GM13976 (cell line): Measurements from ENCODE around the gene EMC8.

Source experiments
- DNase-seq: peaks from one replicate; pipeline ENCODE4 v3.0.0; 2012; ENCODE audit warnings: low spot score
- CTCF ChIP-seq: IDR thresholded peaks from 2 replicates; pipeline ENCODE4 v1.5.1; 2012; ENCODE audit warnings: borderline replicate concordance, mild to moderate bottlenecking; ENCODE audit not compliant: insufficient read depth; ENCODE audit errors: extremely low read depth, missing control alignments, control extremely low read depth
- in situ Hi-C: fragments of 300-500 bp; cut with MboI; formaldehyde crosslinking; loops from one replicate; pipeline ENCODE4 v1.12.0; 2022; ENCODE audit warnings: low sequenced_read_pairs, mixed read lengths, inconsistent platforms; ENCODE audit not compliant: unreplicated experiment

EMC8 gene

GRCh38 chr16:85781695-85782370, 17.5 kb downstream of the EMC8 start:
- no peak for DNase-seq
- TF ChIP-seq CTCF = no peak
- in situ Hi-C loops = no loop called here

GRCh38 chr16:85781156-85781555, 18.2 kb downstream of the EMC8 start:
- TF ChIP-seq CTCF = no peak
- in situ Hi-C loops = no loop called here

GRCh38 chr16:85780281-85780680, 19.1 kb downstream of the EMC8 start:
- in situ Hi-C loops = no loop called here
- no peak for TF ChIP-seq CTCF

More at GRCh38 chr16:85781156-85781555, 18.2 kb downstream of the EMC8 start:
- DNase-seq = no peak

GRCh38 chr16:85778873-85779272, 20.5 kb downstream of the EMC8 start:
- TF ChIP-seq CTCF = no peak
- in situ Hi-C loops = no loop called here

More at GRCh38 chr16:85780281-85780680, 19.1 kb downstream of the EMC8 start:
- no peak for DNase-seq

GRCh38 chr16:85777583-85778310, 21.6 kb downstream of the EMC8 start:
- DNase-seq = no peak
- no peak for TF ChIP-seq CTCF
- in situ Hi-C loops = no loop called here

More at GRCh38 chr16:85778873-85779272, 20.5 kb downstream of the EMC8 start:
- DNase-seq = no peak

- in situ Hi-C loops = no loop called here
- no peak for TF ChIP-seq CTCF
- DNase-seq = no peak
These were observed 24.5 kb downstream of the EMC8 start for GRCh38 chr16:85774811-85775210.

- no peak for DNase-seq
- in situ Hi-C loops = no loop called here
- no peak for TF ChIP-seq CTCF
These were observed 25.2 kb downstream of the EMC8 start for GRCh38 chr16:85774136-85774535.
